Endometrium (tissue), 2 donors: ENCODE results near the gene FCHSD2.
A peak's percentile ranks its signal among the peaks of the same experiment; 100 is the strongest.
"Not testable (repeated sequence)": the region's sequence is repeated elsewhere in the genome, so short reads cannot be mapped to it uniquely, and the experiment has no call there.

Experiments used
- FAIRE-seq: peaks from 2 replicates; lab custom pipeline; 2012; peaks lifted over from hg19 to GRCh38; lab: Jason Lieb, UNC
- donor health status: control.
- donor health status: control.

Gene FCHSD2

GRCh38 chr11:73058989-73059674, 83.0 kb downstream of the FCHSD2 start:
- no peak for FAIRE-seq

GRCh38 chr11:73055655-73056354, 86.3 kb downstream of the FCHSD2 start:
- FAIRE-seq = peak; percentile 23

GRCh38 chr11:73055002-73055401, 87.1 kb downstream of the FCHSD2 start:
- FAIRE-seq = no peak

- FAIRE-seq = no peak
Observed at GRCh38 chr11:73053964-73054363, 88.2 kb downstream of the FCHSD2 start.

- no peak for FAIRE-seq
Observed at GRCh38 chr11:73048446-73048845, 93.7 kb downstream of the FCHSD2 start.

GRCh38 chr11:73047773-73048371, 94.2 kb downstream of the FCHSD2 start:
- FAIRE-seq = no peak

GRCh38 chr11:73040046-73040445, 102.1 kb downstream of the FCHSD2 start:
- no peak for FAIRE-seq

GRCh38 chr11:73034777-73035176, 107.3 kb downstream of the FCHSD2 start:
- no peak for FAIRE-seq

- FAIRE-seq = no peak
Observed at GRCh38 chr11:73034331-73034730, 107.8 kb downstream of the FCHSD2 start.

- no peak for FAIRE-seq
Observed at GRCh38 chr11:73030130-73030529, 112.0 kb downstream of the FCHSD2 start.

- FAIRE-seq = no peak
Observed at GRCh38 chr11:73029403-73029802, 112.7 kb downstream of the FCHSD2 start.

GRCh38 chr11:73028611-73029010, 113.5 kb downstream of the FCHSD2 start:
- no peak for FAIRE-seq

- FAIRE-seq = not testable (repeated sequence)
Observed at GRCh38 chr11:73027840-73028239, 114.3 kb downstream of the FCHSD2 start.

- no peak for FAIRE-seq
Observed at GRCh38 chr11:73024639-73025038, 117.5 kb downstream of the FCHSD2 start.

GRCh38 chr11:73019996-73020395, 122.1 kb downstream of the FCHSD2 start:
- FAIRE-seq = no peak

- no peak for FAIRE-seq
Observed at GRCh38 chr11:73019449-73019848, 122.7 kb downstream of the FCHSD2 start.

GRCh38 chr11:73018856-73019255, 123.3 kb downstream of the FCHSD2 start:
- FAIRE-seq = no peak

GRCh38 chr11:73017024-73017751, 124.9 kb downstream of the FCHSD2 start:
- FAIRE-seq = no peak

- FAIRE-seq = no peak
Observed at GRCh38 chr11:73013021-73013420, 129.1 kb downstream of the FCHSD2 start.

- FAIRE-seq = no peak
Observed at GRCh38 chr11:73012121-73012863, 129.8 kb downstream of the FCHSD2 start.

- FAIRE-seq = no peak
Observed at GRCh38 chr11:73011126-73011817, 130.8 kb downstream of the FCHSD2 start.
